Measurements from ENCODE around the gene ANKS1B.

GRCh38 chr12:99026332-99027054, 958.2 kb downstream of the ANKS1B start:
- TF ChIP-seq CTCF (IDR thresholded peaks at IDR 0.05) = no peak
- no peak for TF ChIP-seq POLR2A (IDR thresholded peaks at IDR 0.05)

Data from Peyer's patch (tissue), 4 donors.